Measurements from ENCODE around the gene POR. TPM values are rescaled to one million over a fixed set of nuclear protein-coding genes. Genes with fewer than 3 reads are reported as not detected.
A peak's percentile ranks its signal among the peaks of the same experiment; 100 is the strongest.

The POR gene
- total and polyA plus RNA-seq, 2 of the 13 experiments (the other 11 are each of a cell fraction or from before 2014, with no cell fraction given) = 145 to 266 TPM

- TF ChIP-seq BHLHE40 (IDR thresholded peaks at IDR 0.05; ENCODE audit: low read length) (no peak), PHF8 (CRISPR knock-in tag; IDR thresholded peaks at IDR 0.05) (no peak), SPEN (CRISPR knock-in tag; IDR thresholded peaks at IDR 0.05; ENCODE audit: low read depth) (0 out of 2 replicates have a peak, but pooled peaks have one; percentile 52), HNRNPK (IDR thresholded peaks at IDR 0.05; ENCODE audit: low read depth, low read length, poor library complexity, severe bottlenecking) (no peak), ZNF460 (CRISPR knock-in tag; IDR thresholded peaks at IDR 0.05; ENCODE audit: borderline replicate concordance) (no peak), HOXA5 (CRISPR knock-in tag; IDR thresholded peaks at IDR 0.05) (no peak), ZFP36L1 (CRISPR knock-in tag; IDR thresholded peaks at IDR 0.05) (no peak), GTF3A (CRISPR knock-in tag; conservative IDR thresholded peaks at IDR 0.05) (no peak), ZNF639 (CRISPR knock-in tag; conservative IDR thresholded peaks at IDR 0.05) (no peak), SSRP1 (CRISPR knock-in tag; IDR thresholded peaks at IDR 0.05) (no peak), ZNF33B (CRISPR knock-in tag; IDR thresholded peaks at IDR 0.05) (no peak), ZNF136 (CRISPR knock-in tag; IDR thresholded peaks at IDR 0.05; ENCODE audit: low read depth) (no peak), HES4 (CRISPR knock-in tag; IDR thresholded peaks at IDR 0.05; ENCODE audit: borderline replicate concordance) (no peak), TMF1 (CRISPR knock-in tag; IDR thresholded peaks at IDR 0.05; ENCODE audit: low read depth) (no peak), CBX2 (IDR thresholded peaks at IDR 0.05; ENCODE audit: low read depth, low read length) (no peak), CBX2 (CRISPR knock-in tag; IDR thresholded peaks at IDR 0.05; ENCODE audit: low read depth) (no peak), ZNF878 (CRISPR knock-in tag; IDR thresholded peaks at IDR 0.05) (no peak), HDAC1 (CRISPR knock-in tag; IDR thresholded peaks at IDR 0.05) (no peak), EHMT2 (IDR thresholded peaks at IDR 0.05; ENCODE audit: borderline replicate concordance, low read depth, low read length) (no peak), ZNF616 (CRISPR knock-in tag; IDR thresholded peaks at IDR 0.05; ENCODE audit: low read depth) (no peak), KDM3A (CRISPR knock-in tag; IDR thresholded peaks at IDR 0.05; ENCODE audit: low read depth) (peak; percentile 79; the same call in 1 of the 2 replicates), SALL2 (CRISPR knock-in tag; IDR thresholded peaks at IDR 0.05) (no peak), ZNF891 (CRISPR knock-in tag; IDR thresholded peaks at IDR 0.05) (no peak), HNF4G (IDR thresholded peaks at IDR 0.05; ENCODE audit: borderline replicate concordance, low read depth, low read length) (peak; percentile 80; the same call in 1 of the 2 replicates), HNF4G (CRISPR knock-in tag; IDR thresholded peaks at IDR 0.05; ENCODE audit: borderline replicate concordance, low read depth) (0 out of 2 replicates have a peak, but pooled peaks have one; percentile 40)
- TF ChIP-seq, protein P1, sequence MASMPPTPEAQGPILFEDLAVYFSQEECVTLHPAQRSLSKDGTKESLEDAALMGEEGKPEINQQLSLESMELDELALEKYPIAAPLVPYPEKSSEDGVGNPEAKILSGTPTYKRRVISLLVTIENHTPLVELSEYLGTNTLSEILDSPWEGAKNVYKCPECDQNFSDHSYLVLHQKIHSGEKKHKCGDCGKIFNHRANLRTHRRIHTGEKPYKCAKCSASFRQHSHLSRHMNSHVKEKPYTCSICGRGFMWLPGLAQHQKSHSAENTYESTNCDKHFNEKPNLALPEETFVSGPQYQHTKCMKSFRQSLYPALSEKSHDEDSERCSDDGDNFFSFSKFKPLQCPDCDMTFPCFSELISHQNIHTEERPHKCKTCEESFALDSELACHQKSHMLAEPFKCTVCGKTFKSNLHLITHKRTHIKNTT (CRISPR knock-in tag; IDR thresholded peaks at IDR 0.05) = no peak
- TF ChIP-seq, protein P2, sequence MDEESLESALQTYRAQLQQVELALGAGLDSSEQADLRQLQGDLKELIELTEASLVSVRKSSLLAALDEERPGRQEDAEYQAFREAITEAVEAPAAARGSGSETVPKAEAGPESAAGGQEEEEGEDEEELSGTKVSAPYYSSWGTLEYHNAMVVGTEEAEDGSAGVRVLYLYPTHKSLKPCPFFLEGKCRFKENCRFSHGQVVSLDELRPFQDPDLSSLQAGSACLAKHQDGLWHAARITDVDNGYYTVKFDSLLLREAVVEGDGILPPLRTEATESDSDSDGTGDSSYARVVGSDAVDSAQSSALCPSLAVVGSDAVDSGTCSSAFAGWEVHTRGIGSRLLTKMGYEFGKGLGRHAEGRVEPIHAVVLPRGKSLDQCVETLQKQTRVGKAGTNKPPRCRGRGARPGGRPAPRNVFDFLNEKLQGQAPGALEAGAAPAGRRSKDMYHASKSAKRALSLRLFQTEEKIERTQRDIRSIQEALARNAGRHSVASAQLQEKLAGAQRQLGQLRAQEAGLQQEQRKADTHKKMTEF (CRISPR knock-in tag; IDR thresholded peaks at IDR 0.05) = 0 out of 2 replicates have a peak, but pooled peaks have one; percentile 40
Measured at GRCh38 chr7:76020031-76020714, 105.2 kb downstream of the POR start (continued).
